Trophoblast cell (in vitro differentiated cells and primary cell): ENCODE measurements around the gene RAB7A.

Experiments used
- DNase-seq, 2 donors: peaks; one replicate each; pipeline ENCODE4 v3.0.0-alpha.2; 2016
- H2AFZ ChIP-seq: 2 replicates; pipeline ENCODE4 v1.6.1; 2013; ENCODE audit warnings: low read length, moderate library complexity, mild to moderate bottlenecking; ENCODE audit not compliant: insufficient read depth, poor library complexity
- H2AK5ac ChIP-seq: 2 replicates; pipeline ENCODE4 v1.6.1; 2013; ENCODE audit warnings: mild to moderate bottlenecking, low read length
- H2BK120ac ChIP-seq: 2 replicates; pipeline ENCODE4 v1.6.1; 2013; ENCODE audit warnings: low read length, mild to moderate bottlenecking, moderate library complexity; ENCODE audit not compliant: insufficient read depth, poor library complexity
- H2BK12ac ChIP-seq: 2 replicates; pipeline ENCODE4 v1.6.1; 2013; ENCODE audit warnings: mild to moderate bottlenecking, low read length, moderate library complexity
- H2BK5ac ChIP-seq: 2 replicates; pipeline ENCODE4 v1.6.1; 2013; ENCODE audit warnings: low read length, low read depth, moderate library complexity, mild to moderate bottlenecking; ENCODE audit not compliant: poor library complexity
- H3K14ac ChIP-seq: 2 replicates; pipeline ENCODE4 v1.6.1; 2013; ENCODE audit warnings: mild to moderate bottlenecking, low read length
- H3K18ac ChIP-seq: 2 replicates; pipeline ENCODE4 v1.6.1; 2013; ENCODE audit warnings: mild to moderate bottlenecking, low read length
- H3K23ac ChIP-seq: 2 replicates; pipeline ENCODE4 v1.6.1; 2013; ENCODE audit warnings: low read length
- H3K27ac ChIP-seq: 2 replicates; pipeline ENCODE4 v1.5.1; 2013; ENCODE audit warnings: low read depth, mild to moderate bottlenecking, inconsistent platforms, low read length, moderate library complexity
- H3K27me3 ChIP-seq: 2 replicates; pipeline ENCODE4 v1.6.1; 2013; ENCODE audit warnings: inconsistent platforms, mild to moderate bottlenecking, low read length, moderate library complexity; ENCODE audit not compliant: insufficient read depth
- H3K36me3 ChIP-seq, 2 experiments: 1 replicate in 1 of 2; 2 replicates in 1 of 2; pipeline ENCODE4 v1.6.1; 2013; ENCODE audit warnings: low read length in 2 of 2, mild to moderate bottlenecking in 2 of 2, moderate library complexity in 1 of 2; ENCODE audit not compliant: insufficient read depth in 2 of 2, control insufficient read depth in 1 of 2
- H3K4ac ChIP-seq: 2 replicates; pipeline ENCODE4 v1.6.1; 2013; ENCODE audit warnings: low read depth, mild to moderate bottlenecking, low read length, moderate library complexity
- H3K4me1 ChIP-seq, 2 experiments: 1 replicate in 1 of 2; 2 replicates in 1 of 2; pipeline ENCODE4 v1.6.1; 2013; ENCODE audit warnings: low read length in 2 of 2, mild to moderate bottlenecking in 2 of 2, moderate library complexity in 1 of 2; ENCODE audit not compliant: insufficient read depth in 2 of 2, control insufficient read depth in 1 of 2
- H3K4me2 ChIP-seq: 2 replicates; pipeline ENCODE4 v1.6.1; 2013; ENCODE audit warnings: inconsistent platforms, mild to moderate bottlenecking, low read length, moderate library complexity
- H3K4me3 ChIP-seq: 2 replicates; pipeline ENCODE4 v1.5.1; 2013; ENCODE audit warnings: mild to moderate bottlenecking, low read depth, low read length, inconsistent platforms
- H3K79me1 ChIP-seq: one replicate; pipeline ENCODE4 v1.6.1; 2013; ENCODE audit warnings: low read length
- H3K79me2 ChIP-seq: 2 replicates; pipeline ENCODE4 v1.6.1; 2013; ENCODE audit warnings: low read length, mild to moderate bottlenecking; ENCODE audit not compliant: control insufficient read depth, insufficient read depth, poor library complexity
- H3K9ac ChIP-seq: 2 replicates; pipeline ENCODE4 v1.6.1; 2013; ENCODE audit warnings: mild to moderate bottlenecking, low read length
- H3K9me3 ChIP-seq: 2 replicates; pipeline ENCODE4 v1.6.1; 2013; ENCODE audit warnings: low read depth, mild to moderate bottlenecking, control low read depth, inconsistent platforms, low read length; ENCODE audit not compliant: insufficient read depth
- H4K12ac ChIP-seq: 2 replicates; pipeline ENCODE4 v1.6.1; 2013; ENCODE audit warnings: low read depth, mild to moderate bottlenecking, low read length, moderate library complexity
- H4K8ac ChIP-seq: 2 replicates; pipeline ENCODE4 v1.6.1; 2013; ENCODE audit warnings: low read depth, mild to moderate bottlenecking, low read length, moderate library complexity
- H4K91ac ChIP-seq: one replicate; pipeline ENCODE4 v1.6.1; 2013; ENCODE audit warnings: low read depth, mild to moderate bottlenecking, low read length, moderate library complexity
- WGBS: extraction: QIAGEN DNeasy Blood & Tissue Kit; methylation state at CpG from one replicate; pipeline ENCODE4 v1.1.7; 2013; ENCODE audit warnings: missing lambda C conversion rate; ENCODE audit not compliant: insufficient read length, insufficient coverage; ENCODE audit errors: extremely low coverage; 5-methylcytosine and 5-hydroxymethylcytosine counted together

Gene RAB7A

GRCh38 chr3:128853826-128854225 lies 127.8 kb downstream of the RAB7A start:
- Histone ChIP-seq H2AK5ac (no peak overlapping the region), H3K27ac (no peak overlapping the region), H3K79me1 (no peaks in the 10 kb centered on the region), H3K4me3 (no peak overlapping the region), H2AFZ (no peak overlapping the region), H3K79me2 (no peaks in the 10 kb centered on the region), H3K14ac (no peak overlapping the region), H3K18ac (no peak overlapping the region), H2BK5ac (no peak overlapping the region), H3K23ac (no peak overlapping the region), H3K9ac (no peak overlapping the region), H3K36me3 (no peaks in the 10 kb centered on the region), H3K4me1 (no peaks in the 10 kb centered on the region), H3K4me2 (no peak overlapping the region), H3K4ac (no peak overlapping the region), H3K27me3 (no peaks in the 10 kb centered on the region), H2BK12ac (no peak overlapping the region), H4K8ac (no peak overlapping the region), H3K9me3 (peaks cover 32% of the 10 kb centered on the region), H4K12ac (no peak overlapping the region), H2BK120ac (no peak overlapping the region), H4K91ac (no peak overlapping the region)
- DNase-seq = no peak
- WGBS = no CpG with 5 or more reads among the region's 5 CpGs

GRCh38 chr3:128854475-128854874 lies 128.5 kb downstream of the RAB7A start:
- H3K4me2 ChIP-seq = no peak overlapping the region
- H3K27me3 ChIP-seq = no peaks in the 10 kb centered on the region
- H3K9ac ChIP-seq = no peak overlapping the region

GRCh38 chr3:128855569-128855968 lies 129.6 kb downstream of the RAB7A start:
- no CpG with 5 or more reads among the region's 4 CpGs for WGBS
- Histone ChIP-seq H3K23ac (no peak overlapping the region), H3K4me1 (no peaks in the 10 kb centered on the region), H3K9me3 (peaks cover 47% of the 10 kb centered on the region), H4K8ac (no peak overlapping the region), H3K9ac (no peak overlapping the region), H2BK12ac (no peak overlapping the region), H2BK120ac (no peak overlapping the region), H3K4ac (no peak overlapping the region), H3K79me2 (no peaks in the 10 kb centered on the region), H3K14ac (no peak overlapping the region), H4K91ac (no peak overlapping the region), H3K36me3 (no peaks in the 10 kb centered on the region), H3K4me2 (no peak overlapping the region), H2BK5ac (no peak overlapping the region), H2AK5ac (no peak overlapping the region), H3K4me3 (no peak overlapping the region), H2AFZ (no peak overlapping the region), H4K12ac (no peak overlapping the region), H3K79me1 (no peaks in the 10 kb centered on the region), H3K27ac (no peak overlapping the region), H3K27me3 (no peaks in the 10 kb centered on the region), H3K18ac (no peak overlapping the region)
- DNase-seq = no peak

More at GRCh38 chr3:128854475-128854874, 128.5 kb downstream of the RAB7A start:
- H2BK12ac ChIP-seq = no peak overlapping the region
- H4K8ac ChIP-seq = no peak overlapping the region
- no peaks in the 10 kb centered on the region for H3K4me1 ChIP-seq
- H3K14ac ChIP-seq = no peak overlapping the region
- H4K91ac ChIP-seq = no peak overlapping the region
- no peak overlapping the region for H3K27ac ChIP-seq
- no peaks in the 10 kb centered on the region for H3K79me2 ChIP-seq
- H3K4ac ChIP-seq = no peak overlapping the region
- no peak overlapping the region for H4K12ac ChIP-seq
- H3K18ac ChIP-seq = no peak overlapping the region
- DNase-seq = no peak
- WGBS = no CpG with 5 or more reads among the region's 3 CpGs
- H2AFZ ChIP-seq = no peak overlapping the region
- no peak overlapping the region for H2BK5ac ChIP-seq
- no peak overlapping the region for H3K4me3 ChIP-seq
- H2AK5ac ChIP-seq = no peak overlapping the region
- H3K23ac ChIP-seq = no peak overlapping the region
- H3K36me3 ChIP-seq = no peaks in the 10 kb centered on the region
- no peak overlapping the region for H2BK120ac ChIP-seq
- H3K79me1 ChIP-seq = no peaks in the 10 kb centered on the region
- peaks cover 38% of the 10 kb centered on the region for H3K9me3 ChIP-seq

GRCh38 chr3:128858167-128858566 lies 132.2 kb downstream of the RAB7A start:
- Histone ChIP-seq H3K9me3 (peaks cover 50% of the 10 kb centered on the region), H3K27ac (no peak overlapping the region), H2AFZ (no peak overlapping the region), H3K14ac (no peak overlapping the region), H3K27me3 (no peaks in the 10 kb centered on the region), H2BK5ac (no peak overlapping the region), H2BK120ac (no peak overlapping the region), H3K9ac (no peak overlapping the region), H4K12ac (no peak overlapping the region), H4K91ac (no peak overlapping the region), H3K79me2 (no peaks in the 10 kb centered on the region), H3K4me3 (no peak overlapping the region), H3K23ac (no peak overlapping the region), H3K36me3 (no peaks in the 10 kb centered on the region), H3K4me2 (no peak overlapping the region), H2BK12ac (no peak overlapping the region), H3K18ac (no peak overlapping the region), H3K4me1 (no peaks in the 10 kb centered on the region), H3K4ac (no peak overlapping the region), H4K8ac (no peak overlapping the region), H3K79me1 (no peaks in the 10 kb centered on the region), H2AK5ac (no peak overlapping the region)
- WGBS = no CpG with 5 or more reads among the region's 3 CpGs
- no peak for DNase-seq
